GM23248 (cell line): Measurements from ENCODE around the gene DENND6A.

Experiments used
- EZH2 ChIP-seq: fragments of 200-600 bp; sonication (generic); IDR thresholded peaks from 2 replicates; pipeline ENCODE4 v1.6.1; 2018; ENCODE audit warnings: antibody characterized with exemption, mild to moderate bottlenecking; ENCODE audit not compliant: insufficient read depth, poor library complexity, severe bottlenecking
- EZH2phosphoT487 ChIP-seq: fragments of 200-600 bp; sonication (generic); IDR thresholded peaks from 2 replicates; pipeline ENCODE4 v1.6.1; 2018; ENCODE audit warnings: antibody characterized with exemption, moderate library complexity, mild to moderate bottlenecking, low read depth; ENCODE audit not compliant: insufficient read depth

DNA sequence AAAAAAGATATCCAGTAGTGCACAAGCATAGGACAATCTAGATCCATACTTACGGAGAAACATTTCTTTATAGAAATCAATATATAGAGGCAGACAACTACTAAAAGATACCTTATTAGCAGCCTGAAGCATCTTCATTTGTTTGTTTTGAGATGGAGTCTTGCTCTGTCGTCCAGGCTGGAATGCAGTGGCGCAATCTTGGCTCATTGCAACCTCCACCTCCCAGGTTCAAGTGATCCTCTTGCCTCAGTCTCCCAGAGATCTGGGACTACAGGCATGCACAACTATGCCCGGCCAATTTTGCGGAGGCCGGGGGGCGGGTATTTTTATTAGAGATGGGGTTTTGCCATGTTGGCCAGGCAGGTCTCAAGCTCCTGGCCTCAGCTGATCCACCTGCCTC lies 45.0 kb upstream of the DENND6A start:
- TF ChIP-seq EZH2 (no peak), EZH2phosphoT487 (no peak)
